Spleen (tissue), 11 donors: ENCODE data around the gene SPRR2D. TPM values are rescaled to one million over a fixed set of nuclear protein-coding genes. Genes with fewer than 3 reads are reported as not detected.

Experiments
- DNase-seq: peaks from one replicate; pipeline ENCODE4 v3.0.0-alpha.2; 2020
- H3K27ac ChIP-seq, 8 donors: fragments of 200-600 bp; sonication (generic) in 7 of 8; 1 replicate in 4 of 8; 2 replicates in 4 of 8; pipeline versions ENCODE4 v1.5.0 to v1.8.0; 2016 to 2021; ENCODE audit warnings: inconsistent platforms in 4 of 8, mild to moderate bottlenecking in 4 of 8, moderate library complexity in 1 of 8
- H3K27me3 ChIP-seq, 7 donors: fragments of 200-600 bp; sonication (generic) in 6 of 7; replicated peaks in 1 of 7; 1 replicate in 4 of 7; 2 replicates in 3 of 7; pipeline versions ENCODE4 v1.5.0 to v1.8.0; 2016 to 2021; ENCODE audit warnings: inconsistent platforms in 3 of 7, mild to moderate bottlenecking in 1 of 7
- H3K36me3 ChIP-seq, 6 donors: fragments of 200-600 bp; sonication (generic) in 5 of 6; 1 replicate in 4 of 6; 2 replicates in 2 of 6; pipeline versions ENCODE4 v1.5.0 to v1.8.0; 2016 to 2021; ENCODE audit warnings: inconsistent platforms in 2 of 6
- H3K4me1 ChIP-seq, 6 donors: fragments of 200-600 bp; sonication (generic) in 5 of 6; 1 replicate in 3 of 6; 2 replicates in 3 of 6; pipeline versions ENCODE4 v1.5.0 to v1.8.0; 2016 to 2021; ENCODE audit warnings: inconsistent platforms in 3 of 6
- H3K4me3 ChIP-seq, 8 donors: fragments of 200-600 bp; sonication (generic) in 7 of 8; 1 replicate in 4 of 8; 2 replicates in 4 of 8; pipeline versions ENCODE4 v1.5.0 to v1.8.0; 2016 to 2021; ENCODE audit warnings: inconsistent platforms in 4 of 8, mild to moderate bottlenecking in 4 of 8, moderate library complexity in 2 of 8
- H3K9me3 ChIP-seq, 8 donors: fragments of 200-600 bp; sonication (generic) in 7 of 8; 1 replicate in 4 of 8; 2 replicates in 4 of 8; pipeline versions ENCODE4 v1.5.0 to v1.8.0; 2016 to 2021; ENCODE audit warnings: inconsistent platforms in 4 of 8
- CTCF ChIP-seq, 11 experiments: fragments of 200-600 bp in 7 of 11; fragments of 450-650 bp in 4 of 11; sonication (generic) in 4 of 11; IDR thresholded peaks in 8 of 11; conservative IDR thresholded peaks in 3 of 11; 1 replicate in 7 of 11; 2 replicates in 4 of 11; pipeline versions ENCODE4 v1.4.0 to v1.8.0; 2016 to 2021; ENCODE audit warnings: antibody characterized with exemption in 11 of 11, inconsistent platforms in 4 of 11, mild to moderate bottlenecking in 1 of 11
- POLR2A ChIP-seq, 3 donors: fragments of 450-650 bp; IDR thresholded peaks; one replicate each; pipeline ENCODE4 v1.5.1; 2017; ENCODE audit warnings: antibody characterized with exemption in 3 of 3, mild to moderate bottlenecking in 1 of 3
- POLR2AphosphoS5 ChIP-seq, 3 donors: sonication (generic); formaldehyde crosslinking; IDR thresholded peaks; one replicate each; pipeline ENCODE4 v1.5.1; 2017; ENCODE audit warnings: antibody characterized with exemption in 3 of 3
- WGBS, 5 donors: extraction: QIAGEN DNeasy Blood & Tissue Kit in 3 of 5; methylation state at CpG; one replicate each; pipeline versions ENCODE4 v1.1.5 to v1.1.7; 2013 to 2018; 5-methylcytosine and 5-hydroxymethylcytosine counted together
- intact Hi-C: fragments of 100-400 bp; cut with DNase I; formaldehyde crosslinking; loops from one replicate; pipeline ENCODE4 v1.15.0; 2023; ENCODE audit warnings: low total_unique reads
- polyA plus RNA-seq, 3 donors: library from polyadenylated mRNA; stranded (reverse); fragments of 200-250 nt; gene quantifications; one replicate each; pipeline ENCODE4 v1.2.1, GENCODE V29; 2013
- total RNA-seq, 7 donors: library from RNA; depleted of rRNA in 3 of 7; stranded (reverse); fragments of >200 nt in 3 of 7; fragmentation: NEBNext Ultra II Directional in 4 of 7; extraction: Animal tissue kit (Norgen Biotek cat#: 25700) in 4 of 7; gene quantifications; one replicate each; pipeline versions ENCODE4 v1.1.0 to v1.2.1, GENCODE V29; 2016 to 2021
- donor health status: healthy with polysubstance abuse.
- donor health status: DM: no; HTN: no; CAD: no; lungs with moderate emphysema.
- donor health status: DM: no; HTN: no; CAD: no.
- donor health status: Bipolar disorder and iron deficiency.
- donor health status: healthy.
- donor health status: DM: no; HTN: no; CAD: no.
- donor health status: DM: yes; HTN: yes; CAD: no.

The SPRR2D gene
- total and polyA plus RNA-seq, 10 donors = 1.1 TPM; not detected in 9

DNA sequence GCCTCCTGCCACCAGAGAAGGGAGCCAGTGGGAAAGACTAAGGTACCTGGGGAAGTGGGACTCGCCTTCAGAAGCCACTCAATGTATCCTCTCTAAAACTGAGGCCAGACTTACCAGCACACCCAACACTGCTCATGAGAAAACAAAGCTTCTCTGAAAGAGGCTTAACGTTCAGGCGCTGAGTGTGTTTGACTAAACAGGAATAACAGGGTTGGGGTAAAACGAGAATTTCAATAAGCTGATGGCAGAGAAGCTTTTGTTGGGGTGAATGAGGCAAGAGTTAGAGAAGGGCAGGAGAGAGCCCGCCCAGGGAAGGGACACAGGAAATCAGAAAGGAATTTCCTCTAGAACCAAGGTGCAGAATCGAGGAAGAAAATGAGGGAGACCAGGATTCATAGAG lies 41.1 kb downstream of the SPRR2D start:
- Histone ChIP-seq H3K9me3 (peaks cover 0 to 9% (median 5%) of the 10 kb centered on the region in 8 donors), H3K27ac (no peak overlapping the region), H3K4me1 (no peaks in the 10 kb centered on the region), H3K4me3 (no peak overlapping the region), H3K36me3 (no peaks in the 10 kb centered on the region), H3K27me3 (peaks cover 0 to 16% (median 0%) of the 10 kb centered on the region in 7 donors)
- intact Hi-C loops = no loop called here
- WGBS, 5 donors = 73 to 80% (median 77%) methylated on average over 6 of the region's 6 CpGs
- DNase-seq = no peak
- TF ChIP-seq CTCF (IDR thresholded peaks at IDR 0.05 in 8 of 11, conservative IDR thresholded peaks at IDR 0.05 in 3 of 11) (no peak), POLR2A (IDR thresholded peaks at IDR 0.05) (no peak), POLR2AphosphoS5 (IDR thresholded peaks at IDR 0.05) (no peak)

DNA sequence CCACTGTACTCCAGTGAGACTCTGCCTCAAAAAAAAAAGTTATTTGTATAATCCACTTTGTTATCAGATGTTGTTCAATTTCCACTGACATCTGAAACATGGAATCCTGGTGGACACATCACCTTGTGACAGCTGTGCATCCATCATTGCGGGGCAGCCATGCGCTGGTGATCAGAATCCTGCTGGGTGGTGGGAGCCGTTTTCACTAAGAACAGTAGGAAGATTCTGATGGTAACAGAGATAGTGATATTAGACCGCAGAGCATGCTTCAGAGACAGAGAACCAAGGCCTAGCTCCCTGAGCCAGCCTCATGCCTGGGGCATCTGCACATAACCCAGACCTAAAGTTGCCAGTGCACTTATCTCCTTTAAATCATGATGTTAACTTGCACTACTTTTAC lies 42.4 kb downstream of the SPRR2D start:
- TF ChIP-seq CTCF (IDR thresholded peaks at IDR 0.05 in 8 of 11, conservative IDR thresholded peaks at IDR 0.05 in 3 of 11) = no peak
- no peak for TF ChIP-seq POLR2A (IDR thresholded peaks at IDR 0.05)
- no peak for TF ChIP-seq POLR2AphosphoS5 (IDR thresholded peaks at IDR 0.05)
- Histone ChIP-seq H3K4me3 (no peak overlapping the region), H3K4me1 (no peaks in the 10 kb centered on the region), H3K36me3 (no peaks in the 10 kb centered on the region), H3K9me3 (peaks cover 0 to 10% (median 5%) of the 10 kb centered on the region in 8 donors), H3K27me3 (peaks cover 0 to 16% (median 0%) of the 10 kb centered on the region in 7 donors), H3K27ac (no peak overlapping the region)
- intact Hi-C loops = no loop called here
- 80 to 83% (median 82%) methylated on average over 4 of the region's 4 CpGs for WGBS, 5 donors
- no peak for DNase-seq

DNA sequence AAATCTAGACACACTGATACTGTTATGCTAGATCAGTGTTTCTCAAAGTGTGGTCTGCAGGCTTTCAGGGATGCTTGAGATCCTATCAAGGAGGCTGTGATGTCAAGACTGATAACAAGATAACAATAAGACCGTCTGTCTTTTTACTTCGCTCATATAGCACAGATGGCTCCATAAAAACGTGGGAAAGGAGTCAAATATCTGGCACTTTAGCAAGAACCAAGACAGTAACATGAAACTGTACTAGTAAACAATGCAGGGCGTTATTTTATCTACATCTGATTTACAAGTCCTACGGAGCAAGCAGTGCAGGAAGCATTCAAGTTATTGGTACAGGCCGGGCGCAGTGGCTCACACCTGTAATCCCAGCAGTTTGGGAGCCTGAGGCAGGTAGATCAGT lies 43.0 kb downstream of the SPRR2D start:
- Histone ChIP-seq H3K9me3 (peaks cover 0 to 10% (median 5%) of the 10 kb centered on the region in 8 donors), H3K27ac (no peak overlapping the region), H3K4me3 (no peak overlapping the region), H3K36me3 (no peaks in the 10 kb centered on the region), H3K4me1 (no peaks in the 10 kb centered on the region), H3K27me3 (peaks cover 0 to 16% (median 0%) of the 10 kb centered on the region in 7 donors)
- TF ChIP-seq POLR2AphosphoS5 (IDR thresholded peaks at IDR 0.05) = no peak
- TF ChIP-seq CTCF (IDR thresholded peaks at IDR 0.05 in 8 of 11, conservative IDR thresholded peaks at IDR 0.05 in 3 of 11) = no peak
- TF ChIP-seq POLR2A (IDR thresholded peaks at IDR 0.05) = no peak
- DNase-seq = no peak
- WGBS, 5 donors = 43 to 60% (median 55%) methylated on average over 7 of the region's 7 CpGs
- intact Hi-C loops = no loop called here

GRCh38 chr1:152996633-152997400 lies 44.1 kb downstream of the SPRR2D start:
- 22 to 46% (median 30%) methylated on average over 4 to 5 of the region's 5 CpGs for WGBS, 5 donors
- intact Hi-C loops = no loop called here

More at GRCh38 chr1:152996633-152997400, 44.1 kb downstream of the SPRR2D start:
- H3K36me3 ChIP-seq = no peaks in the 10 kb centered on the region
- no peak for TF ChIP-seq POLR2A (IDR thresholded peaks at IDR 0.05)
- TF ChIP-seq POLR2AphosphoS5 (IDR thresholded peaks at IDR 0.05) = no peak
- no peak for TF ChIP-seq CTCF (IDR thresholded peaks at IDR 0.05 in 8 of 11, conservative IDR thresholded peaks at IDR 0.05 in 3 of 11)
- no peak overlapping the region for H3K4me3 ChIP-seq
- peaks cover 0 to 10% (median 5%) of the 10 kb centered on the region in 8 donors for H3K9me3 ChIP-seq
- peaks cover 0 to 22% (median 0%) of the 10 kb centered on the region in 7 donors for H3K27me3 ChIP-seq
- no peak overlapping the region for H3K27ac ChIP-seq
- H3K4me1 ChIP-seq = no peaks in the 10 kb centered on the region
- DNase-seq = no peak
